ENCODE data around the gene UBE2J1.
"Not testable (repeated sequence)": the region's sequence is repeated elsewhere in the genome, so short reads cannot be mapped to it uniquely, and the experiment has no call there.

UBE2J1 gene

GRCh38 chr6:89352278-89353117, at the start of gene UBE2J1:
Gene UBE2J1 (minus strand): TSS chr6:89352722. CDS start chr6:89352569, 153 bp downstream.
- DNase-seq (ENCODE audit: low read depth in 2 of 2) = peak; percentile 45 to 68

GRCh38 chr6:89400912-89401399, 48.4 kb upstream of the UBE2J1 start:
- no peak for DNase-seq (ENCODE audit: low read depth in 2 of 2)

- DNase-seq (ENCODE audit: low read depth in 2 of 2) = no peak
These were observed 47.5 kb upstream of the UBE2J1 start for GRCh38 chr6:89400050-89400449.

- no peak for DNase-seq (ENCODE audit: low read depth in 2 of 2)
These were observed 46.4 kb upstream of the UBE2J1 start for GRCh38 chr6:89398762-89399525.

- not testable (repeated sequence) for DNase-seq (ENCODE audit: low read depth in 2 of 2)
These were observed 45.4 kb upstream of the UBE2J1 start for GRCh38 chr6:89397884-89398283.

- no peak for DNase-seq (ENCODE audit: low read depth in 2 of 2)
These were observed 41.1 kb upstream of the UBE2J1 start for GRCh38 chr6:89393659-89394058.

GRCh38 chr6:89392823-89393222, 40.3 kb upstream of the UBE2J1 start:
- DNase-seq (ENCODE audit: low read depth in 2 of 2) = no peak

GRCh38 chr6:89388846-89389245, 36.3 kb upstream of the UBE2J1 start:
- no peak for DNase-seq (ENCODE audit: low read depth in 2 of 2)

- no peak for DNase-seq (ENCODE audit: low read depth in 2 of 2)
These were observed 35.1 kb upstream of the UBE2J1 start for GRCh38 chr6:89387516-89388201.

- no peak for DNase-seq (ENCODE audit: low read depth in 2 of 2)
These were observed 34.5 kb upstream of the UBE2J1 start for GRCh38 chr6:89386917-89387491.

GRCh38 chr6:89385846-89386245, 33.3 kb upstream of the UBE2J1 start:
- DNase-seq (ENCODE audit: low read depth in 2 of 2) = no peak

GRCh38 chr6:89385156-89385667, 32.7 kb upstream of the UBE2J1 start:
- no peak for DNase-seq (ENCODE audit: low read depth in 2 of 2)

GRCh38 chr6:89381031-89381430, 28.5 kb upstream of the UBE2J1 start:
- DNase-seq (ENCODE audit: low read depth in 2 of 2) = no peak

- no peak for DNase-seq (ENCODE audit: low read depth in 2 of 2)
These were observed 26.8 kb upstream of the UBE2J1 start for GRCh38 chr6:89379281-89379680.

- no peak for DNase-seq (ENCODE audit: low read depth in 2 of 2)
These were observed 26.1 kb upstream of the UBE2J1 start for GRCh38 chr6:89378628-89379027.

- DNase-seq (ENCODE audit: low read depth in 2 of 2) = no peak
These were observed 23.1 kb upstream of the UBE2J1 start for GRCh38 chr6:89375427-89376267.

- no peak for DNase-seq (ENCODE audit: low read depth in 2 of 2)
These were observed 20.0 kb upstream of the UBE2J1 start for GRCh38 chr6:89372506-89372901.

GRCh38 chr6:89371849-89372505, 19.5 kb upstream of the UBE2J1 start:
- DNase-seq (ENCODE audit: low read depth in 2 of 2) = peak; percentile 68 to 70

GRCh38 chr6:89368999-89369398, 16.5 kb upstream of the UBE2J1 start:
- no peak for DNase-seq (ENCODE audit: low read depth in 2 of 2)

- peak; percentile 51 to 53 for DNase-seq (ENCODE audit: low read depth in 2 of 2)
These were observed 15.6 kb upstream of the UBE2J1 start for GRCh38 chr6:89368107-89368506.
